Neural crest cell (in vitro differentiated cells): Measurements from ENCODE around the gene SVEP1. TPM values are rescaled to one million over a fixed set of nuclear protein-coding genes. Genes with fewer than 3 reads are reported as not detected.

Experiments
- DNase-seq: peaks from one replicate; pipeline ENCODE4 v3.0.0; 2021; ENCODE audit warnings: low read depth, mixed read lengths, low spot score
- H3K27ac Mint-ChIP-seq: one replicate; pipeline ENCODE4 v1.8.0; 2021; ENCODE audit warnings: mild to moderate bottlenecking, mixed read lengths; ENCODE audit not compliant: unreplicated experiment
- H3K27me3 Mint-ChIP-seq: 2 replicates; pipeline ENCODE4 v1.8.0; 2021; ENCODE audit warnings: low read depth, mild to moderate bottlenecking, mixed read lengths
- H3K36me3 Mint-ChIP-seq: 2 replicates; pipeline ENCODE4 v1.8.0; 2021; ENCODE audit warnings: low read depth, mild to moderate bottlenecking, mixed read lengths
- H3K4me1 Mint-ChIP-seq: 2 replicates; pipeline ENCODE4 v1.8.0; 2021; ENCODE audit warnings: mixed read lengths
- H3K4me3 Mint-ChIP-seq: one replicate; pipeline ENCODE4 v1.8.0; 2021; ENCODE audit warnings: mild to moderate bottlenecking, mixed read lengths
- H3K9me3 Mint-ChIP-seq: 2 replicates; pipeline ENCODE4 v1.8.0; 2021; ENCODE audit warnings: mixed read lengths
- long read RNA-seq: library from polyadenylated mRNA; unstranded; transcript quantifications from one replicate; pipeline ENCODE4 v2.0.0, GENCODE V29; 2020
- total RNA-seq: library from RNA; stranded (reverse); gene quantifications from 2 replicates; pipeline ENCODE4 v1.2.1, GENCODE V29; 2021
- TF ChIP-seq, protein P1 (sequence below): fragments of 200-600 bp; sonication (generic); conservative IDR thresholded peaks from 2 replicates; pipeline ENCODE4 v1.5.0; 2021; ENCODE audit warnings: antibody characterized with exemption, mild to moderate bottlenecking

The SVEP1 gene
- 1.3 and 1.5 TPM in 2 replicates for total RNA-seq
- long read RNA-seq = 0 reads

GRCh38 chr9:110579034-110579861, at the start of gene SVEP1:
Gene SVEP1, minus strand, starts transcription at chr9:110579741. Its CDS starts 198 bp downstream, at chr9:110579543.
- peak within 1 kb of the TSS; percentile 94 for H3K4me3 Mint-ChIP-seq
- H3K27ac Mint-ChIP-seq = peak within 1 kb of the TSS; percentile 41
- H3K36me3 Mint-ChIP-seq = no peaks in the 10 kb centered on the region
- TF ChIP-seq, protein P1, sequence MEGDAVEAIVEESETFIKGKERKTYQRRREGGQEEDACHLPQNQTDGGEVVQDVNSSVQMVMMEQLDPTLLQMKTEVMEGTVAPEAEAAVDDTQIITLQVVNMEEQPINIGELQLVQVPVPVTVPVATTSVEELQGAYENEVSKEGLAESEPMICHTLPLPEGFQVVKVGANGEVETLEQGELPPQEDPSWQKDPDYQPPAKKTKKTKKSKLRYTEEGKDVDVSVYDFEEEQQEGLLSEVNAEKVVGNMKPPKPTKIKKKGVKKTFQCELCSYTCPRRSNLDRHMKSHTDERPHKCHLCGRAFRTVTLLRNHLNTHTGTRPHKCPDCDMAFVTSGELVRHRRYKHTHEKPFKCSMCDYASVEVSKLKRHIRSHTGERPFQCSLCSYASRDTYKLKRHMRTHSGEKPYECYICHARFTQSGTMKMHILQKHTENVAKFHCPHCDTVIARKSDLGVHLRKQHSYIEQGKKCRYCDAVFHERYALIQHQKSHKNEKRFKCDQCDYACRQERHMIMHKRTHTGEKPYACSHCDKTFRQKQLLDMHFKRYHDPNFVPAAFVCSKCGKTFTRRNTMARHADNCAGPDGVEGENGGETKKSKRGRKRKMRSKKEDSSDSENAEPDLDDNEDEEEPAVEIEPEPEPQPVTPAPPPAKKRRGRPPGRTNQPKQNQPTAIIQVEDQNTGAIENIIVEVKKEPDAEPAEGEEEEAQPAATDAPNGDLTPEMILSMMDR = no peak
- peak; percentile 40 for DNase-seq
- peaks cover 17% of the 10 kb centered on the region for H3K4me1 Mint-ChIP-seq
- H3K9me3 Mint-ChIP-seq = no peaks in the 10 kb centered on the region
- H3K27me3 Mint-ChIP-seq = peaks cover 59% of the 10 kb centered on the region

- TF ChIP-seq, protein P1 = no peak
- Mint-ChIP-seq H3K27ac (no peak overlapping the region), H3K4me1 (no peaks in the 10 kb centered on the region), H3K9me3 (peaks cover 8% of the 10 kb centered on the region), H3K4me3 (no peak overlapping the region), H3K27me3 (peaks cover 3% of the 10 kb centered on the region), H3K36me3 (no peaks in the 10 kb centered on the region)
- DNase-seq = no peak
Measured at GRCh38 chr9:110626101-110626829, 46.7 kb upstream of the SVEP1 start.

GRCh38 chr9:110623462-110624025, 44.0 kb upstream of the SVEP1 start:
- DNase-seq = peak; percentile 58
- no peaks in the 10 kb centered on the region for H3K4me1 Mint-ChIP-seq

DNA sequence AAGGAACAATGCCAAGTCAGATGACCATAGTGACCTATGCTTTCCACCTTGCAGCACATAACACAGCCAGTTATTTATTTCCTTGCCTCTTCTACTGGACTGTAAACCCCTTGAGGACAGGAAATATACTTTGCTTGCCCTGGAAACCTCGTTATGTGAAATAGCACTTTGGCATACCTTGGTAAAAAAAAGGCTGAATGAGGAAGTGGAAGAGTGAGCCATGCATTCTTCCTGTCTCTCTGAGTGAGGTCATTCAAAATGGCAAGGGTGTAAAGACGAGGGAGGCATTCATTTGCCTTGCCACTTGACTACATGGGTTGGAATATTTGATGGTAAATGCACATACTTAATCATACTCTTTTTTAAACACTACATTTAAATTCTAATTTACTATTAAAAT, 42.8 kb upstream of the SVEP1 start:
- Mint-ChIP-seq H3K9me3 (no peaks in the 10 kb centered on the region), H3K4me1 (no peaks in the 10 kb centered on the region), H3K36me3 (no peaks in the 10 kb centered on the region), H3K4me3 (no peak overlapping the region), H3K27ac (no peak overlapping the region), H3K27me3 (peaks cover 6% of the 10 kb centered on the region)
- DNase-seq = no peak
- TF ChIP-seq, protein P1 = no peak

More at GRCh38 chr9:110623462-110624025, 44.0 kb upstream of the SVEP1 start:
- Mint-ChIP-seq H3K36me3 (no peaks in the 10 kb centered on the region), H3K9me3 (no peaks in the 10 kb centered on the region), H3K27me3 (peaks cover 6% of the 10 kb centered on the region), H3K27ac (no peak overlapping the region), H3K4me3 (no peak overlapping the region)
- TF ChIP-seq, protein P1 = peak; percentile 87

DNA sequence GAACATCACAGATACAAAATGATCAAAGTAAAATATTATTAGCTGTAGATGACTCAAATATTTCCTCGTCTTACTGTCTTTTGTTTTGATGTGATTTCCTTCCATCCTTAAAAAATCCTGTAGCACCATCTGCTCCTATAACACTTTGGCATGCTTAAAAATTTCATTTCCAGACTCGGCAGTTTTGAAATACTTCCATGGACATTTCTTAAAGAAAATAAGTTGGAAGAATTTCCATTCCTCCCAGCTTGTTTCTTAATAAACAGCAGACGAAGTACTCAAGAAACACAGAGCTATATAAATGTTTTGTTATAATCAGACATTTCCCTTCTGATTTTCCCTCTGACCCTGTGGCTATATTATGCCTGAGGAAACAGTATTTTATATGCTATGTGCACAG, 41.2 kb upstream of the SVEP1 start:
- Mint-ChIP-seq H3K9me3 (no peaks in the 10 kb centered on the region), H3K27me3 (peaks cover 6% of the 10 kb centered on the region), H3K27ac (no peak overlapping the region), H3K4me1 (no peaks in the 10 kb centered on the region), H3K36me3 (no peaks in the 10 kb centered on the region), H3K4me3 (no peak overlapping the region)
- DNase-seq = no peak
- TF ChIP-seq, protein P1 = no peak
